Prostate gland (tissue), 2 donors: ENCODE data around the gene MDGA2.

Experiments
- CTCF ChIP-seq, 4 experiments: fragments of 200-600 bp in 2 of 4; fragments of 450-650 bp in 2 of 4; sonication (generic) in 2 of 4; IDR thresholded peaks; 1 replicate in 3 of 4; 2 replicates in 1 of 4; pipeline ENCODE4 v1.5.1; 2016 to 2019; ENCODE audit warnings: antibody characterized with exemption in 4 of 4, mild to moderate bottlenecking in 2 of 4, moderate library complexity in 2 of 4
- POLR2A ChIP-seq: fragments of 450-650 bp; IDR thresholded peaks from one replicate; pipeline ENCODE4 v1.6.1; 2016; ENCODE audit warnings: antibody characterized with exemption, mild to moderate bottlenecking
- POLR2AphosphoS5 ChIP-seq: sonication (generic); formaldehyde crosslinking; IDR thresholded peaks from one replicate; pipeline ENCODE4 v1.6.1; 2017; ENCODE audit warnings: antibody characterized with exemption

DNA sequence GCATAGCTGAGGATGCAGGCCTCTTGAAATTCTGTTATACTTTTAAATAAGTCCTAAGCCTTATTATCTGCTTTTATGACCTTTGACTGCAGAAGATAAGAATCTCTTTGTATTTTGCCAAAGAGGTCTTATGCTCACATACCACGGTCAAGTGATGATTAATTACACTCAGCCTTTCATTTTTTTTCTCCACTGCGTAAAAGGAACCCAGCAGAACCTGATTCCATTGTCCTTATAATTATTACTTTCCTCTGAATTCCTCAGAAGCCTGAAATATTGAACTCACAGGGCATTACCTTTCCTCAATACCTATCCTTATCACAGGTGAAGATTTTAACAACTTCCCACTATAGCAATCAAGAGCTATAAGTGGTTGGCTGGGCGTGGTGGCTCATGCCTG lies 525.1 kb downstream of the MDGA2 start:
- TF ChIP-seq CTCF (IDR thresholded peaks at IDR 0.05) (no peak), POLR2AphosphoS5 (no peak), POLR2A (no peak)
